Measurements from ENCODE around the gene FLYWCH2.

Gene FLYWCH2

GRCh38 chr16:2946649-2947048, 63.6 kb downstream of the FLYWCH2 start:
- no peak for DNase-seq (ENCODE audit: low read depth, low spot score)
- CTCF ChIA-PET, result interaction anchor here (1.1 to 6.3 kb wide), 3 partner anchors 13 to 19 kb away, joined by 4 to 30 read pairs (median 11); no protein-coding TSS in a partner anchor
- no peak for TF ChIP-seq CTCF (IDR thresholded peaks at IDR 0.05; ENCODE audit: insufficient read depth, low read length, missing control alignments)
- H3K4me3 ChIP-seq (ENCODE audit: low read depth, low read length), result no peak overlapping the region
- POLR2A ChIA-PET, result no interaction called here
